Esophagus muscularis mucosa (tissue), 4 donors: ENCODE results near the gene POU5F1.

ENCODE experiments used
- CTCF ChIP-seq, 3 experiments: fragments of 200-600 bp in 2 of 3; fragments of 450-650 bp in 1 of 3; sonication (generic) in 2 of 3; IDR thresholded peaks; one replicate each; pipeline ENCODE4 v1.5.1; 2017 to 2019; ENCODE audit warnings: antibody characterized with exemption in 3 of 3, mild to moderate bottlenecking in 2 of 3, moderate library complexity in 1 of 3
- EP300 ChIP-seq: sonication (generic); formaldehyde crosslinking; IDR thresholded peaks from one replicate; pipeline ENCODE4 v1.6.1; 2017; ENCODE audit warnings: antibody characterized with exemption
- POLR2A ChIP-seq: fragments of 450-650 bp; IDR thresholded peaks from one replicate; pipeline ENCODE4 v1.6.1; 2017; ENCODE audit warnings: antibody characterized with exemption, moderate library complexity, mild to moderate bottlenecking, low read depth
- POLR2AphosphoS5 ChIP-seq, 2 donors: sonication (generic); formaldehyde crosslinking; IDR thresholded peaks; one replicate each; pipeline ENCODE4 v1.6.1; 2017; ENCODE audit warnings: antibody characterized with exemption in 2 of 2

GRCh38 chr6:31121131-31121790 is 49.2 kb downstream of the POU5F1 start:
- TF ChIP-seq POLR2AphosphoS5 (IDR thresholded peaks at IDR 0.05) (no peak), CTCF (IDR thresholded peaks at IDR 0.05) (no peak), POLR2A (no peak), EP300 (no peak)
